OCI-LY7 (cell line): ENCODE measurements around the gene POP4. TPM values are rescaled to one million over a fixed set of nuclear protein-coding genes. Genes with fewer than 3 reads are reported as not detected.

ENCODE experiments used
- BruUV-seq: library from RNA; stranded (reverse); fragments of 400-500 nt; replicated peaks from 2 replicates; lab custom pipeline; 2021; lab: Mats Ljungman, UMichigan
- CTCF ChIA-PET: fragments of 300-600 bp; sonication (Branson Sonifier 250); formaldehyde crosslinking; loops from one replicate; lab custom pipeline; 2022; ENCODE audit warnings: antibody characterized with exemption; ENCODE audit not compliant: unreplicated experiment; lab: Charles Lee
- POLR2A ChIA-PET: fragments of 300-600 bp; sonication (Branson Sonifier 250); formaldehyde crosslinking; loops from one replicate; lab custom pipeline; 2022; ENCODE audit warnings: antibody characterized with exemption; lab: Charles Lee
- DNase-seq: peaks from one replicate; pipeline ENCODE4 v3.0.0-alpha.2; 2015; ENCODE audit warnings: low spot score
- H2AFZ ChIP-seq: fragments of 200-600 bp; sonication (generic), shearing (Covaris generic); 2 replicates; pipeline ENCODE4 v1.6.1; 2014; ENCODE audit warnings: mild to moderate bottlenecking, antibody characterized with exemption, low read length, moderate library complexity
- H3K27ac ChIP-seq: fragments of 200-600 bp; sonication (generic); 2 replicates; pipeline ENCODE4 v1.5.1; 2014; ENCODE audit warnings: mixed run types, low read depth, mild to moderate bottlenecking, moderate library complexity, low read length, inconsistent platforms; ENCODE audit not compliant: poor library complexity, severe bottlenecking
- H3K36me3 ChIP-seq: fragments of 200-600 bp; sonication (generic); 2 replicates; pipeline ENCODE4 v1.6.1; 2014; ENCODE audit warnings: mild to moderate bottlenecking, antibody characterized with exemption, low read length, moderate library complexity, mixed read lengths; ENCODE audit not compliant: insufficient read depth
- H3K4me1 ChIP-seq: fragments of 200-600 bp; sonication (generic); 2 replicates; pipeline ENCODE4 v1.5.1; 2014; ENCODE audit warnings: mild to moderate bottlenecking, low read length; ENCODE audit not compliant: insufficient read depth, poor library complexity, severe bottlenecking
- H3K4me2 ChIP-seq: fragments of 200-600 bp; sonication (generic); 2 replicates; pipeline ENCODE4 v1.6.1; 2014; ENCODE audit warnings: mild to moderate bottlenecking, low read length
- H3K4me3 ChIP-seq: fragments of 200-600 bp; sonication (generic); 2 replicates; pipeline ENCODE4 v1.5.1; 2014; ENCODE audit warnings: mild to moderate bottlenecking, low read depth, low read length; ENCODE audit not compliant: poor library complexity, severe bottlenecking
- H3K79me2 ChIP-seq: fragments of 200-600 bp; sonication (generic); 2 replicates; pipeline ENCODE4 v1.6.1; 2016; ENCODE audit warnings: low read depth, mild to moderate bottlenecking, low read length, moderate library complexity, mixed read lengths; ENCODE audit not compliant: insufficient read depth
- H3K9me2 ChIP-seq: fragments of 200-600 bp; sonication (generic); 2 replicates; pipeline ENCODE4 v1.6.1; 2016; ENCODE audit warnings: mild to moderate bottlenecking, low read length, mixed read lengths; ENCODE audit not compliant: insufficient read depth
- H3K9me3 ChIP-seq: fragments of 200-600 bp; sonication (generic); 2 replicates; pipeline ENCODE4 v1.6.1; 2014; ENCODE audit warnings: mild to moderate bottlenecking, mixed run types, low read length, mixed read lengths
- H4K20me1 ChIP-seq: fragments of 200-600 bp; sonication (generic); 2 replicates; pipeline ENCODE4 v1.6.1; 2014; ENCODE audit warnings: mild to moderate bottlenecking, antibody characterized with exemption, low read length, moderate library complexity, mixed read lengths; ENCODE audit not compliant: insufficient read depth
- CTCF ChIP-seq: fragments of 200-600 bp; sonication (generic); conservative IDR thresholded peaks from 2 replicates; pipeline ENCODE4 v1.5.1; 2014; ENCODE audit warnings: mild to moderate bottlenecking, antibody characterized with exemption, low read length, moderate library complexity, mixed read lengths
- EZH2phosphoT487 ChIP-seq: fragments of 200-600 bp; sonication (generic); IDR thresholded peaks from 2 replicates; pipeline ENCODE4 v1.6.1; 2018; ENCODE audit warnings: low read depth, borderline replicate concordance, mild to moderate bottlenecking, mixed run types, antibody characterized with exemption, low read length, moderate library complexity, mixed read lengths
- intact Hi-C: fragments of 100-400 bp; cut with micrococcal nuclease; formaldehyde crosslinking; loops from one replicate; pipeline ENCODE4 v1.10.0; 2022; ENCODE audit not compliant: unreplicated experiment
- total RNA-seq, 2 experiments: library from RNA; depleted of rRNA in 1 of 2; stranded (reverse); fragments of >200 nt in 1 of 2; shearing (Covaris generic) in 1 of 2; gene quantifications; 2 replicates each; pipeline ENCODE4 v1.2.3, GENCODE V29; 2014 to 2022

POP4 gene
- total RNA-seq, 2 experiments from 2014 or later: 83.5 to 105 TPM

DNA sequence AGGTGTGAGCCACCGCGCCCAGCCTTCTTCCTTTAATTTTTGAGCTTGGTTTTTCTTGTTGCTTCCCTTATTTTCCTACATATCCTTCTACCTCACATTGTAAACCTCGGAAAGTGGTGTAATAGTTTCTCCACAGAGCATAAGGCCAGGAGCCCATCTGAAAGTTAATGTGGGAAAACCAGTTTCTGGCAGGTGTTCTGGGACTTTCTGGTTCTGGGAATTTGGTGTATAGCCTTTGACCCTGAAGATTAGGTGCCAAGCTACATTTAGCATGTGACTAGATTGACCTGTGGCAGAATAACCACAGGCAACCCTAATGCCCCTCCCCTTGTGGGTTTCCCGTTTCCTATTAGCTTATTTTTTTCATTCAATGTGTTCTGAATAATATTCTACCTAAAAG is 8.7 kb downstream of the POP4 start:
- H3K36me3 ChIP-seq: peaks cover 48% of the 10 kb centered on the region
- H3K27ac ChIP-seq: no peak overlapping the region
- intact Hi-C loops: no loop called here
- no peak overlapping the region for H3K4me2 ChIP-seq
- H3K4me3 ChIP-seq: no peak overlapping the region
- no peaks in the 10 kb centered on the region for H3K79me2 ChIP-seq
- H4K20me1 ChIP-seq: no peaks in the 10 kb centered on the region
- H2AFZ ChIP-seq: no peak overlapping the region
- TF ChIP-seq CTCF: no peak
- TF ChIP-seq EZH2phosphoT487: no peak
- H3K4me1 ChIP-seq: peaks cover 10% of the 10 kb centered on the region
- no peak for DNase-seq
- H3K9me2 ChIP-seq: no peaks in the 10 kb centered on the region
- no TSS peak for BruUV-seq
- ChIA-PET CTCF (interaction anchor here (1.1 kb wide), 1 partner anchor 50 kb away, joined by 3 read pairs; the partner anchor contains the start of gene PLEKHF1), POLR2A (interaction anchor here (0.6 to 1.2 kb wide), 4 partner anchors 51 to 345 kb away, joined by 3 to 9 read pairs (median 3); partner anchors contain the start of gene PLEKHF1)
- no peaks in the 10 kb centered on the region for H3K9me3 ChIP-seq

- peaks cover 46% of the 10 kb centered on the region for H3K36me3 ChIP-seq
Measured at GRCh38 chr19:29615891-29616425, 9.9 kb downstream of the POP4 start.

More at GRCh38 chr19:29615891-29616425, 9.9 kb downstream of the POP4 start:
- no peaks in the 10 kb centered on the region for H4K20me1 ChIP-seq
- H3K4me3 ChIP-seq: no peak overlapping the region
- no peak overlapping the region for H3K27ac ChIP-seq
- TF ChIP-seq CTCF (no peak), EZH2phosphoT487 (no peak)
- ChIA-PET POLR2A (no interaction called here), CTCF (no interaction called here)
- no peak for DNase-seq
- H2AFZ ChIP-seq: no peak overlapping the region
- intact Hi-C loops: no loop called here
- no peak overlapping the region for H3K4me2 ChIP-seq
- no peaks in the 10 kb centered on the region for H3K79me2 ChIP-seq
- no TSS peak for BruUV-seq
- no peaks in the 10 kb centered on the region for H3K9me2 ChIP-seq
- H3K9me3 ChIP-seq: no peaks in the 10 kb centered on the region
- peaks cover 6% of the 10 kb centered on the region for H3K4me1 ChIP-seq
